Measurements from ENCODE around the gene TFDP1.
"Not testable (repeated sequence)": the region's sequence is repeated elsewhere in the genome, so short reads cannot be mapped to it uniquely, and the experiment has no call there.

Gene TFDP1

GRCh38 chr13:113551081-113552000 lies 33.2 kb upstream of the TFDP1 start:
- no peak for DNase-seq

GRCh38 chr13:113552079-113552478 lies 32.5 kb upstream of the TFDP1 start:
- DNase-seq, result no peak

- peak; percentile 65 for DNase-seq
Observed at GRCh38 chr13:113552786-113553434, 31.6 kb upstream of the TFDP1 start.

- DNase-seq, result no peak
Observed at GRCh38 chr13:113553511-113554332, 30.8 kb upstream of the TFDP1 start.

GRCh38 chr13:113554333-113554700 lies 30.2 kb upstream of the TFDP1 start:
- DNase-seq, result no peak

GRCh38 chr13:113555141-113555540 lies 29.4 kb upstream of the TFDP1 start:
- no peak for DNase-seq

- no peak for DNase-seq
Observed at GRCh38 chr13:113557013-113557412, 27.5 kb upstream of the TFDP1 start.

- no peak for DNase-seq
Observed at GRCh38 chr13:113558461-113558860, 26.1 kb upstream of the TFDP1 start.

- no peak for DNase-seq
Observed at GRCh38 chr13:113559061-113559460, 25.5 kb upstream of the TFDP1 start.

- no peak for DNase-seq
Observed at GRCh38 chr13:113559901-113560644, 24.5 kb upstream of the TFDP1 start.

- DNase-seq, result no peak
Observed at GRCh38 chr13:113560645-113561416, 23.7 kb upstream of the TFDP1 start.

GRCh38 chr13:113561417-113562084 lies 23.0 kb upstream of the TFDP1 start:
- DNase-seq, result no peak

- peak; percentile 69 for DNase-seq
Observed at GRCh38 chr13:113562085-113562749, 22.3 kb upstream of the TFDP1 start.

- DNase-seq, result no peak
Observed at GRCh38 chr13:113562844-113563243, 21.7 kb upstream of the TFDP1 start.

- not testable (repeated sequence) for DNase-seq
Observed at GRCh38 chr13:113563511-113563910, 21.0 kb upstream of the TFDP1 start.

GRCh38 chr13:113564331-113565023 lies 20.1 kb upstream of the TFDP1 start:
- no peak for DNase-seq

- DNase-seq, result no peak
Observed at GRCh38 chr13:113565526-113566226, 18.9 kb upstream of the TFDP1 start.

- no peak for DNase-seq
Observed at GRCh38 chr13:113566227-113566561, 18.4 kb upstream of the TFDP1 start.

- no peak for DNase-seq
Observed at GRCh38 chr13:113567681-113568080, 16.9 kb upstream of the TFDP1 start.

GRCh38 chr13:113573065-113573464 lies 11.5 kb upstream of the TFDP1 start:
- no peak for DNase-seq
